ENCODE results near the gene PAX2. TPM values are rescaled to one million over a fixed set of nuclear protein-coding genes. Genes with fewer than 3 reads are reported as not detected.

The PAX2 gene
- total and polyA plus RNA-seq, 2 of the 8 experiments (the other 6 are each of a cell fraction or from before 2014, with no cell fraction given): 0.02 TPM; not detected in 1

- CTCF ChIA-PET (ENCODE audit: partially characterized antibody): interaction anchor here (1.2 to 8.1 kb wide), 7 partner anchors 25 to 186 kb away, joined by 3 to 74 read pairs (median 8); no protein-coding TSS in a partner anchor
- no peak overlapping the region for H3K14ac ChIP-seq (ENCODE audit: insufficient read length)
Measured at GRCh38 chr10:100831742-100832141, 86.4 kb downstream of the PAX2 start.

More at GRCh38 chr10:100831742-100832141, 86.4 kb downstream of the PAX2 start:
- Histone ChIP-seq H3K9ac (replicated peaks in 1 of 4; ENCODE audit: extremely low read depth in 1 of 4, low read depth in 3 of 4, low read length in 3 of 4) (no peak overlapping the region), H2BK12ac (ENCODE audit: low read depth, low read length) (no peak overlapping the region), H3K27ac (ENCODE audit: low read depth, low read length) (no peak overlapping the region), H3K4me2 (ENCODE audit: insufficient read depth in 1 of 2, low read depth in 2 of 2, low read length in 2 of 2) (no peak overlapping the region), H4K5ac (ENCODE audit: insufficient read length, low read depth, low read length) (no peak overlapping the region), H2BK20ac (ENCODE audit: low read length) (no peak overlapping the region), H3K79me2 (ENCODE audit: control insufficient read depth in 1 of 2, insufficient read depth in 2 of 2, low read length in 2 of 2) (no peaks in the 10 kb centered on the region), H2BK15ac (ENCODE audit: low read length) (no peak overlapping the region), H3K18ac (ENCODE audit: extremely low read depth, low read length) (no peak overlapping the region), H3K4me1 (replicated peaks in 1 of 4; ENCODE audit: control insufficient read depth in 3 of 4, insufficient read depth in 4 of 4, low read length in 3 of 4) (peaks cover 4 to 19% (median 14%) of the 10 kb centered on the region in 4 experiments; a peak in 6 of 7 replicates), H3K4ac (replicated peaks; ENCODE audit: insufficient read length, low read depth, low read length) (no peak overlapping the region), H3K36me3 (ENCODE audit: control insufficient read depth in 2 of 4, insufficient read depth in 4 of 4, low read length in 3 of 4) (peaks cover 0 to 8% (median 0%) of the 10 kb centered on the region in 4 experiments; a peak in 1 of 8 replicates), H3K23me2 (ENCODE audit: low read depth, low read length) (peaks cover 1% of the 10 kb centered on the region; the same call in 1 of the 2 replicates), H3K27me3 (replicated peaks in 1 of 4; ENCODE audit: control insufficient read depth in 3 of 4, extremely low read depth in 1 of 4, insufficient read depth in 3 of 4, low read length in 3 of 4) (peaks cover 69 to 88% (median 82%) of the 10 kb centered on the region in 4 experiments), H2BK5ac (ENCODE audit: low read depth, low read length) (no peak overlapping the region), H3K79me1 (ENCODE audit: low read depth, low read length) (no peaks in the 10 kb centered on the region), H3K23ac (ENCODE audit: insufficient read length) (no peak overlapping the region), H3K4me3 (ENCODE audit: extremely low read depth in 1 of 4, insufficient read depth in 2 of 4, low read depth in 3 of 4, low read length in 4 of 4) (no peak overlapping the region), H4K8ac (ENCODE audit: extremely low read depth, insufficient read depth, low read length) (no peak overlapping the region), H4K20me1 (replicated peaks in 1 of 2; ENCODE audit: control insufficient read depth in 1 of 2, insufficient read depth in 2 of 2, low read length in 2 of 2) (peaks cover 5 to 10% of the 10 kb centered on the region in 2 experiments), H3K56ac (replicated peaks; ENCODE audit: insufficient read length, low read depth, low read length) (no peak overlapping the region), H2BK120ac (replicated peaks; ENCODE audit: low read depth, low read length) (no peak overlapping the region), H2AFZ (ENCODE audit: low read length) (no peak overlapping the region), H4K91ac (replicated peaks; ENCODE audit: insufficient read length, low read length) (no peak overlapping the region), H3K9me3 (ENCODE audit: insufficient read depth in 2 of 2, low read depth in 1 of 2, low read length in 1 of 2) (no peaks in the 10 kb centered on the region), H2AK5ac (ENCODE audit: low read depth, low read length) (no peak overlapping the region)
- TF ChIP-seq SIX5 (IDR thresholded peaks at IDR 0.05; ENCODE audit: low read depth, low read length) (no peak), ASH2L (IDR thresholded peaks at IDR 0.05; ENCODE audit: low read length) (no peak), CEBPB (IDR thresholded peaks at IDR 0.05; ENCODE audit: low read depth, low read length) (no peak), CREB1 (IDR thresholded peaks at IDR 0.05) (no peak), GTF2F1 (IDR thresholded peaks at IDR 0.05; ENCODE audit: borderline replicate concordance, low read depth, low read length) (no peak), SUZ12 (IDR thresholded peaks at IDR 0.05; ENCODE audit: low read length) (no peak), CHD1 (IDR thresholded peaks at IDR 0.05; ENCODE audit: low read depth, low read length) (no peak), NANOG (IDR thresholded peaks at IDR 0.05; ENCODE audit: insufficient read depth, low read depth, low read length, poor library complexity, severe bottlenecking) (no peak)
- TF ChIP-seq, protein P1, sequence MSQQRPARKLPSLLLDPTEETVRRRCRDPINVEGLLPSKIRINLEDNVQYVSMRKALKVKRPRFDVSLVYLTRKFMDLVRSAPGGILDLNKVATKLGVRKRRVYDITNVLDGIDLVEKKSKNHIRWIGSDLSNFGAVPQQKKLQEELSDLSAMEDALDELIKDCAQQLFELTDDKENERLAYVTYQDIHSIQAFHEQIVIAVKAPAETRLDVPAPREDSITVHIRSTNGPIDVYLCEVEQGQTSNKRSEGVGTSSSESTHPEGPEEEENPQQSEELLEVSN (IDR thresholded peaks at IDR 0.05): no peak
- POLR2A ChIA-PET (ENCODE audit: partially characterized antibody): interaction anchor here (0.9 kb wide), 1 partner anchor 8 kb away, joined by 4 read pairs; no protein-coding TSS in a partner anchor
- WGBS, 2 experiments (ENCODE audit: extremely low coverage in 1 of 2, insufficient coverage in 1 of 2, insufficient read length in 1 of 2, insufficient replicate concordance in 2 of 2, low coverage in 1 of 2, low lambda C conversion rate in 2 of 2, missing lambda C conversion rate in 1 of 2): 86% methylated on average over 1 of the region's 1 CpG; no CpG with 5 or more reads in 1 of the 2 experiments
- FAIRE-seq (no peak), DNase-seq (ENCODE audit: low read depth in 1 of 2, low spot score in 2 of 2) (no peak)

All from H1 (cell line).